ENCODE measurements around the gene DNASE1L3.

DNA sequence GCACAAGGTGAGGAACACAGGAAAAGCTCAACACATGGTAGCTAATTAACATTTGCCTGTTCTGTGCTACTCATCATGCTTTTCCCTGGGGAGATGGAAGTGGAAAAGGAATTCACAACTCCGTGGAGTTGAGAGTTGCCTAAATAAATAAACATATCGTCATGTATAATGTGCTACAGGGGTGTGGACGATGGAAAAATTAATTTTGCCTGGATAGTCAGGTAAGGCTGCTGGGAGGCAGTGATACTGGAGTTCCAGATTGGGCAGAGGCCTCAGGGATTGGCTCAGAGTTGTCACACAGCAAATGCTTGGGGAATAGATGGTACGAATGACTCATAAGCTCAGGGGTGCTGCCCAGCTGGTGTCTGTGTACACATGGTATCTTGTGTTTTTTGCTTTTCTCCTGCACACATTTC, 23.8 kb upstream of the DNASE1L3 start:
- TF ChIP-seq, protein P1, sequence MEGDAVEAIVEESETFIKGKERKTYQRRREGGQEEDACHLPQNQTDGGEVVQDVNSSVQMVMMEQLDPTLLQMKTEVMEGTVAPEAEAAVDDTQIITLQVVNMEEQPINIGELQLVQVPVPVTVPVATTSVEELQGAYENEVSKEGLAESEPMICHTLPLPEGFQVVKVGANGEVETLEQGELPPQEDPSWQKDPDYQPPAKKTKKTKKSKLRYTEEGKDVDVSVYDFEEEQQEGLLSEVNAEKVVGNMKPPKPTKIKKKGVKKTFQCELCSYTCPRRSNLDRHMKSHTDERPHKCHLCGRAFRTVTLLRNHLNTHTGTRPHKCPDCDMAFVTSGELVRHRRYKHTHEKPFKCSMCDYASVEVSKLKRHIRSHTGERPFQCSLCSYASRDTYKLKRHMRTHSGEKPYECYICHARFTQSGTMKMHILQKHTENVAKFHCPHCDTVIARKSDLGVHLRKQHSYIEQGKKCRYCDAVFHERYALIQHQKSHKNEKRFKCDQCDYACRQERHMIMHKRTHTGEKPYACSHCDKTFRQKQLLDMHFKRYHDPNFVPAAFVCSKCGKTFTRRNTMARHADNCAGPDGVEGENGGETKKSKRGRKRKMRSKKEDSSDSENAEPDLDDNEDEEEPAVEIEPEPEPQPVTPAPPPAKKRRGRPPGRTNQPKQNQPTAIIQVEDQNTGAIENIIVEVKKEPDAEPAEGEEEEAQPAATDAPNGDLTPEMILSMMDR (conservative IDR thresholded peaks at IDR 0.05), result no peak
- no peak for TF ChIP-seq ZFX (IDR thresholded peaks at IDR 0.05)

Measured in C4-2B (cell line).